Measurements from ENCODE around the gene NSUN6.

DNA sequence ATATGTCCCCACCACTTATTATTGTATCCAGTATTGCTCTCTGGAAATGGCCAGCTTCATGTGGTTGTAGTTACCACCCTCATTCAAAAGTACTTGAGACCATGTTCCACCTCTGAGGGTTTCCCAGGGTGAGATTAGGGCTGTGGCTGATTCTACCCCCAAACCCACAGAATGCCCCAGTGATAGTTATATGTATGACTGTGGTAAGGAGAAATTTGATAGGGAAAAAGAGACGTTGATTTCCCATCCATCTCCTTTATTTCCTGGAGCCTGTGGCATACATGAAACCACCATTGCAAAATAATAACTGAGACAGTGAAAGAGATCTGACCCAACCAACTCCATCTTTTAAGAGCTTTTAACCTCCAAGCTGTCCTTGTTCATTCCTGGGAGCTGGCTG is 33.0 kb upstream of the NSUN6 start:
- TF ChIP-seq GATA2 (IDR thresholded peaks at IDR 0.05; ENCODE audit: low read depth, low read length) (no peak), GATA3 (IDR thresholded peaks at IDR 0.05; ENCODE audit: low read depth, low read length) (no peak)
